ENCODE results near the gene GBP6.
A peak's percentile ranks its signal among the peaks of the same experiment; 100 is the strongest.
"Not testable (repeated sequence)": the region's sequence is repeated elsewhere in the genome, so short reads cannot be mapped to it uniquely, and the experiment has no call there.

GBP6 gene

GRCh38 chr1:89396902-89397301 lies 33.0 kb downstream of the GBP6 start:
- no peak for DNase-seq (ENCODE audit: low spot score)
- Histone ChIP-seq H3K4me3 (no peak overlapping the region), H3K27ac (no peak overlapping the region)
- TF ChIP-seq, protein P1, sequence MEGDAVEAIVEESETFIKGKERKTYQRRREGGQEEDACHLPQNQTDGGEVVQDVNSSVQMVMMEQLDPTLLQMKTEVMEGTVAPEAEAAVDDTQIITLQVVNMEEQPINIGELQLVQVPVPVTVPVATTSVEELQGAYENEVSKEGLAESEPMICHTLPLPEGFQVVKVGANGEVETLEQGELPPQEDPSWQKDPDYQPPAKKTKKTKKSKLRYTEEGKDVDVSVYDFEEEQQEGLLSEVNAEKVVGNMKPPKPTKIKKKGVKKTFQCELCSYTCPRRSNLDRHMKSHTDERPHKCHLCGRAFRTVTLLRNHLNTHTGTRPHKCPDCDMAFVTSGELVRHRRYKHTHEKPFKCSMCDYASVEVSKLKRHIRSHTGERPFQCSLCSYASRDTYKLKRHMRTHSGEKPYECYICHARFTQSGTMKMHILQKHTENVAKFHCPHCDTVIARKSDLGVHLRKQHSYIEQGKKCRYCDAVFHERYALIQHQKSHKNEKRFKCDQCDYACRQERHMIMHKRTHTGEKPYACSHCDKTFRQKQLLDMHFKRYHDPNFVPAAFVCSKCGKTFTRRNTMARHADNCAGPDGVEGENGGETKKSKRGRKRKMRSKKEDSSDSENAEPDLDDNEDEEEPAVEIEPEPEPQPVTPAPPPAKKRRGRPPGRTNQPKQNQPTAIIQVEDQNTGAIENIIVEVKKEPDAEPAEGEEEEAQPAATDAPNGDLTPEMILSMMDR (IDR thresholded peaks at IDR 0.05), result no peak

DNA sequence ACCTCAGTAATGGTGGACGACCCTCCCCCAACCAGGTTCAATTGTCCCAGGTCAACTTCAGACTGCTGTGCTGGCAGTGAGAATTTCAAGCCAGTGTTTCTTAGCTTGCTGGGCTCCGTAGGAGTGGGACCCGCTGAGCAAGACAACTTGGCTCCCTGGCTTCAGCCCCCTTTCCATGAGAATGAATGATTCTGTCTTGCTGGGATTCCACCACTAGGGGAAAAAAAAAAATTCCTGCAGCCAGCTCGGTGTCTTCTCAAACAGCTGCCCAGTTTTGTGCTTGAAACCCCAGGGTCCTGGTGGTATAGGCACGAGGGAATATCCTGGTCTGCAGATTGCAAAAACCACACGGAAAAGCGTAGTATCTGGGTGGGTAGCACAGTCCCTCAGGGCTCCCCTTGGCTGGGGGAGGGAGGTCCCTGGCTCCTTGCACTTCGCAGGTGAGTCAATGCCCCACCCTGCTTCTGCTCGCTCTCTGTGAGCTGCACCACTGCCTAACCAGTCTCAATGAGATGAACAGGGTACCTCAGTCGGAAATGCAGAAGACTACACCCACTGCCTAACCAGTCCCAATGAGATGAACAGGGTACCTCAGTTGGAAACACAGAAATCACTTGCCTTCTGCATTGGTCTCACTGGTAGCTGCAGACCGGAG lies 41.5 kb downstream of the GBP6 start:
- H3K4me3 ChIP-seq, result no peak overlapping the region
- no peak for DNase-seq (ENCODE audit: low spot score)
- TF ChIP-seq, protein P1 (IDR thresholded peaks at IDR 0.05), result no peak
- H3K27ac ChIP-seq, result no peak overlapping the region

GRCh38 chr1:89407360-89407759 lies 43.5 kb downstream of the GBP6 start:
- no peak for DNase-seq (ENCODE audit: low spot score)
- H3K4me3 ChIP-seq, result peak overlapping the region; percentile 67
- TF ChIP-seq, protein P1 (IDR thresholded peaks at IDR 0.05), result no peak
- peak overlapping the region; percentile 66 to 70 for H3K27ac ChIP-seq

GRCh38 chr1:89407768-89408167 lies 43.9 kb downstream of the GBP6 start:
- not testable (repeated sequence) for DNase-seq (ENCODE audit: low spot score)
- Histone ChIP-seq H3K4me3 (peak overlapping the region; percentile 67), H3K27ac (peak overlapping the region; percentile 66 to 70)

GRCh38 chr1:89425056-89425455 lies 61.2 kb downstream of the GBP6 start:
- Histone ChIP-seq H3K27ac (no peak overlapping the region), H3K4me3 (no peak overlapping the region)
- DNase-seq (ENCODE audit: low spot score), result no peak
- TF ChIP-seq, protein P1 (IDR thresholded peaks at IDR 0.05), result no peak

DNA sequence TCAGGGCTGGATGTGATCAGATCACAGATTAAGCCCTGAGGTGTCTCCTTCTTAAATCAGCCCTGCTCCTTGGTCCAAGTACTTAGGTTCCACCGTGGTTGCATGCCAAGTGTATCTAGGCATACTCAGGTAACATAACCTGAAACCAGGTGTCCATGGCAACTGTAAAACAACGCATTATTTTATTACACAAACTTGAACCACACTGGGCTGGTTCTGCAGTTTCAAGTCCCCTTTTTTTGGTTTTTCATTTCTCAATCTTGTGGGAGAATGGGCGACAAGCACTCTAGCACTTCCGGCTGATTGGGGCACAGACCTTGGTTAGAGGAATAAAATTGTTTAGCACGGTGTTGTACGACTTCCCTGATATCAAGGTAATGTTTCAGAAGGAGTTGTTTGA lies 65.2 kb downstream of the GBP6 start:
- no peak for DNase-seq (ENCODE audit: low spot score)
- TF ChIP-seq, protein P1 (IDR thresholded peaks at IDR 0.05), result no peak
- no peak overlapping the region for H3K27ac ChIP-seq
- H3K4me3 ChIP-seq, result no peak overlapping the region

DNA sequence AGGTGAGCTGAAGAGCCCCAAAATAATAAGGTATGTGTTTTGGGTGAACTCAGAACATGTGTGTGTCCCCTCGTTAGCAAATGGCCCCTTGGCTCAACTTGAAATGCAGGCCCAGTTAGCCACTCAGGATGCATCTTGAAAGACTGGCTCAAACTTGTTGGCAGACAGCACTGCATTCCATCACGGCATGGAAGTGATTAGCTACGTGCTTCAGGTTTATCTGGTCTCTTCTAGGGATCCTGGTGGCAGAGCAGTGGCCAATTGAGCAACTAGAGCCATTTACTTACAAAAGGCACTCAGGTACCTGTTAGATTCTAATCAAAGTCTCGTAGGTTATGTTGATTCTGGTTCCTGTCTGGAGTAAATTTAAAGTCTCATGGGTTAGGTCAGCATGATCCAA lies 65.8 kb downstream of the GBP6 start:
- H3K27ac ChIP-seq; H3K4me3 ChIP-seq; DNase-seq (ENCODE audit: low spot score): not testable (repeated sequence)

DNA sequence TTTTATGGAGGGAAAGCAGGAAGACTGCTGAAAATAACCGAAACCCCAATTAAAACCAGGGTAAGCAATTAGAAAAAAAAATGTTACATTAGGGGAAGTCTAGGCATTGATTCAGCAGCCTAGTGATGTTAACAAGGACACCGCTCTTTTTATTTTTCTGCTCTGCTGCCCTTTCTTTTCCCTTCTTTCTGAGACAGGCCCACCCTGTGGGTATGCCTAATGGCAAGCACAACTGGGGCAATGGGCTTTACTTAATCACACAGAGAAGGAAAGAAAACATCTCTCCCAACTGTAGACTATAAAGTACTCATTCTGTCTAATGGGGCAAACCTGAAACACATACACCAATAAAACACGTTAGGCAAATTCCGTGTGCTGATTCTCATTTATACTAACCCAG lies 69.6 kb downstream of the GBP6 start:
- no peak overlapping the region for H3K27ac ChIP-seq
- DNase-seq (ENCODE audit: low spot score), result no peak
- no peak overlapping the region for H3K4me3 ChIP-seq
- TF ChIP-seq, protein P1 (IDR thresholded peaks at IDR 0.05), result no peak

DNA sequence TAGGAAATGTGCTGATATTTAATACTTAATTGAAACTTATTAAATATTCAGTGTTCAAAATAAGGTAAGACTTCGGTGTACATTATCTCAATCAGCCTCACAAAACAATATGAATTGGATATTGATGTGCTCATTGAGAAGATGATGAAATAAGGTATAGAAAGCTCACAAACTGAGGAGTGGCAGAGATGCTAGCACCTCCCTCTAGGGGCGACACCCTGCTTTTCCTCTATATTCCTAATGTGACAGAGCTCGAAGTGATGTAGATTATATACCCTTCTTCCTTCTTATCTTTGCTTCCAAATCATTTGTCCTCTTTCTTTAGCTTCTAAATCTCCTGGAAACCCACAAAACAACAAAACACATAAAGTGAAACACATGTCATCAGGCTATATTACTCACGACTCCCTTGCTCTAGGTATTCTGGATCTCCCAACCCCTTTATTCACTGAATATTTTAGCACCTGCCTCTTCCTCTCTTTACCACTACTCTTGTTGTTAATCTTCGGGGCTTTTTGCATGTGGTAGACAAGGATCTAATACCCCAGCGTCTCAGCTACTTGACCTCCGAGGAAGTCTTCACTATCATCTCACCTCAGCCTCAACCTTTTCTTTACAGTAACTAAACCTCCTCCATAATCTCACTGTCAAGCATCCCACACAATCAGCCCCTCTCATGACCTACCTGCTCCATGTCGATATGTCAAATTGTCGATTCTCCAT lies 70.4 kb downstream of the GBP6 start:
- not testable (repeated sequence) for H3K27ac ChIP-seq; DNase-seq (ENCODE audit: low spot score); H3K4me3 ChIP-seq

All from coronary artery (tissue), 2 donors.